CD14-positive monocyte (primary cell): ENCODE results near the gene ZNF563. TPM values are rescaled to one million over a fixed set of nuclear protein-coding genes. Genes with fewer than 3 reads are reported as not detected.

Experiments used
- DNase-seq, 3 donors: peaks; one replicate each; pipeline ENCODE4 v3.0.0-alpha.2; 2011 to 2022
- H2AFZ ChIP-seq: 2 replicates; pipeline ENCODE4 v1.6.0; 2012; ENCODE audit warnings: mild to moderate bottlenecking, low read depth, low read length, inconsistent platforms; ENCODE audit not compliant: insufficient read depth, poor library complexity, severe bottlenecking
- H3K27ac ChIP-seq, 2 donors: 1 replicate in 1 of 2; 2 replicates in 1 of 2; pipeline ENCODE4 v1.5.1; 2012 to 2013; ENCODE audit warnings: low read length in 2 of 2, control low read depth in 1 of 2, inconsistent platforms in 1 of 2, low read depth in 1 of 2, mild to moderate bottlenecking in 1 of 2
- H3K27me3 ChIP-seq, 2 donors: one replicate each; pipeline versions ENCODE4 v1.6.0 to v1.6.1; 2011 to 2013; ENCODE audit warnings: low read length in 2 of 2; ENCODE audit not compliant: control insufficient read depth in 2 of 2, insufficient read depth in 2 of 2
- H3K36me3 ChIP-seq, 2 donors: replicated peaks in 1 of 2; 1 replicate in 1 of 2; 2 replicates in 1 of 2; pipeline versions ENCODE4 v1.5.1 to v1.6.1; 2012 to 2013; ENCODE audit warnings: low read length in 2 of 2, control low read depth in 1 of 2, inconsistent platforms in 1 of 2, mild to moderate bottlenecking in 1 of 2; ENCODE audit not compliant: insufficient read depth in 2 of 2, control insufficient read depth in 1 of 2
- H3K4me1 ChIP-seq, 2 donors: 1 replicate in 1 of 2; 2 replicates in 1 of 2; pipeline versions ENCODE4 v1.5.1 to v1.6.1; 2012 to 2013; ENCODE audit warnings: low read length in 2 of 2, control low read depth in 1 of 2, inconsistent platforms in 1 of 2, mild to moderate bottlenecking in 1 of 2, moderate library complexity in 1 of 2; ENCODE audit not compliant: insufficient read depth in 2 of 2, control insufficient read depth in 1 of 2
- H3K4me2 ChIP-seq: replicated peaks from 2 replicates; pipeline ENCODE3; 2012; ENCODE audit warnings: low read length, moderate library complexity, mild to moderate bottlenecking; ENCODE audit not compliant: poor library complexity, severe bottlenecking; ENCODE audit errors: extremely low read depth
- H3K4me3 ChIP-seq, 3 experiments: fragments of 200-600 bp in 1 of 3; sonication (generic) in 1 of 3; replicated peaks in 1 of 3; 1 replicate in 2 of 3; 2 replicates in 1 of 3; pipeline ENCODE4 v1.5.1; 2011 to 2013; ENCODE audit warnings: low read length in 3 of 3, mild to moderate bottlenecking in 3 of 3, control low read depth in 2 of 3, low read depth in 2 of 3, inconsistent platforms in 1 of 3, moderate library complexity in 1 of 3
- H3K79me2 ChIP-seq: 2 replicates; pipeline ENCODE4 v1.6.0; 2012; ENCODE audit warnings: mild to moderate bottlenecking, control low read depth, inconsistent platforms, low read length, moderate library complexity; ENCODE audit not compliant: insufficient read depth
- H3K9ac ChIP-seq: 2 replicates; pipeline ENCODE4 v1.6.0; 2017; ENCODE audit warnings: low read length, mild to moderate bottlenecking; ENCODE audit not compliant: insufficient read depth, poor library complexity, severe bottlenecking
- H3K9me3 ChIP-seq, 2 donors: replicated peaks in 1 of 2; 1 replicate in 1 of 2; 2 replicates in 1 of 2; pipeline versions ENCODE4 v1.5.1 to v1.6.1; 2012 to 2013; ENCODE audit warnings: low read length in 2 of 2, control low read depth in 1 of 2; ENCODE audit not compliant: control insufficient read depth in 1 of 2, insufficient read depth in 1 of 2
- H4K20me1 ChIP-seq: 2 replicates; pipeline ENCODE4 v1.6.0; 2012; ENCODE audit warnings: mild to moderate bottlenecking, low read length, control low read depth, moderate library complexity; ENCODE audit not compliant: insufficient read depth
- H3K27ac Mint-ChIP-seq, 7 donors: one replicate each; pipeline ENCODE4 v1.8.0; 2020; ENCODE audit warnings: mild to moderate bottlenecking in 7 of 7, mixed read lengths in 7 of 7, moderate library complexity in 6 of 7, inconsistent platforms in 2 of 7
- H3K27me3 Mint-ChIP-seq, 3 donors: one replicate each; pipeline ENCODE4 v1.8.0; 2021 to 2022; ENCODE audit warnings: low read depth in 3 of 3, mild to moderate bottlenecking in 3 of 3, mixed read lengths in 3 of 3, moderate library complexity in 3 of 3, inconsistent platforms in 1 of 3
- H3K36me3 Mint-ChIP-seq, 2 donors: one replicate each; pipeline ENCODE4 v1.8.0; 2020; ENCODE audit warnings: mixed read lengths in 2 of 2, inconsistent platforms in 1 of 2, mild to moderate bottlenecking in 1 of 2
- H3K4me1 Mint-ChIP-seq: one replicate; pipeline ENCODE4 v1.8.0; 2020; ENCODE audit warnings: mild to moderate bottlenecking, mixed read lengths
- H3K4me3 Mint-ChIP-seq, 2 donors: one replicate each; pipeline ENCODE4 v1.8.0; 2020; ENCODE audit warnings: mild to moderate bottlenecking in 2 of 2, mixed read lengths in 2 of 2, moderate library complexity in 1 of 2
- H3K9me3 Mint-ChIP-seq, 7 donors: one replicate each; pipeline ENCODE4 v1.8.0; 2020 to 2022; ENCODE audit warnings: mixed read lengths in 7 of 7, mild to moderate bottlenecking in 6 of 7, moderate library complexity in 6 of 7, inconsistent platforms in 2 of 7
- WGBS: methylation state at CpG from one replicate; pipeline ENCODE4 v1.1.5; 2013; ENCODE audit warnings: missing lambda C conversion rate; ENCODE audit not compliant: insufficient coverage; 5-methylcytosine and 5-hydroxymethylcytosine counted together
- intact Hi-C, 2 donors: fragments of 100-400 bp; cut with micrococcal nuclease; formaldehyde crosslinking; loops; one replicate each; pipeline versions ENCODE4 v1.15.0 to v1.15.1; 2023
- polyA plus RNA-seq, 3 donors: library from polyadenylated mRNA; depleted of rRNA in 1 of 3; unstranded in 2 of 3; stranded (reverse) in 1 of 3; fragments of 300-500 nt in 2 of 3; fragments of >200 nt in 1 of 3; fragmentation: Illumina TruSeq in 2 of 3; gene quantifications; 1 replicate in 2 of 3; 2 replicates in 1 of 3; pipeline ENCODE4 v1.2.3, GENCODE V29; 2012 to 2021
- TF ChIP-seq, protein P1 (sequence below): fragments of 200-600 bp; IDR thresholded peaks from one replicate; pipeline ENCODE4 v1.8.0; 2022; ENCODE audit warnings: antibody characterized with exemption, mild to moderate bottlenecking

ZNF563 gene
- polyA plus RNA-seq, 3 donors = 0.09 to 0.99 (median 0.29) TPM

DNA sequence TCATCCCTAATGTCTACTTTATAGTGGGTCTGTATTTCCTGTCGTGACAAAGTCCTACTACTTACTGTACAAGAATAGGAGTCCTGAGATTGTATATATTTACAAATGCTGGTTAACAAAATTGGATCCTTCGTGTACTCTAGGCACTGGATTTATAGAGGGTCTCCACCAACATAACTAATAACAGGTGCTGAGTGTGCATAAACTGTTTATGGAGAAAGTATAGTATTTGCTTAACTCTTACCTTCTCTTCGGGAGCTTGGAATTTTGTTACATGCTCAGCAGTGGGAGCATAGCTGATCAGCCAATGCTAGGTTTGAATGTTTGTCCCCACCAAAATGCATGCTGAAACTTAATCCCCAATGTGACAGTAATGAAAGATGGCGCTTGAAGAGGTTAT, 19.9 kb upstream of the ZNF563 start:
- no CpG with 5 or more reads among the region's 4 CpGs for WGBS
- no peak overlapping the region for H3K9ac ChIP-seq
- TF ChIP-seq, protein P1, sequence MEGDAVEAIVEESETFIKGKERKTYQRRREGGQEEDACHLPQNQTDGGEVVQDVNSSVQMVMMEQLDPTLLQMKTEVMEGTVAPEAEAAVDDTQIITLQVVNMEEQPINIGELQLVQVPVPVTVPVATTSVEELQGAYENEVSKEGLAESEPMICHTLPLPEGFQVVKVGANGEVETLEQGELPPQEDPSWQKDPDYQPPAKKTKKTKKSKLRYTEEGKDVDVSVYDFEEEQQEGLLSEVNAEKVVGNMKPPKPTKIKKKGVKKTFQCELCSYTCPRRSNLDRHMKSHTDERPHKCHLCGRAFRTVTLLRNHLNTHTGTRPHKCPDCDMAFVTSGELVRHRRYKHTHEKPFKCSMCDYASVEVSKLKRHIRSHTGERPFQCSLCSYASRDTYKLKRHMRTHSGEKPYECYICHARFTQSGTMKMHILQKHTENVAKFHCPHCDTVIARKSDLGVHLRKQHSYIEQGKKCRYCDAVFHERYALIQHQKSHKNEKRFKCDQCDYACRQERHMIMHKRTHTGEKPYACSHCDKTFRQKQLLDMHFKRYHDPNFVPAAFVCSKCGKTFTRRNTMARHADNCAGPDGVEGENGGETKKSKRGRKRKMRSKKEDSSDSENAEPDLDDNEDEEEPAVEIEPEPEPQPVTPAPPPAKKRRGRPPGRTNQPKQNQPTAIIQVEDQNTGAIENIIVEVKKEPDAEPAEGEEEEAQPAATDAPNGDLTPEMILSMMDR = no peak
- peaks cover 53 to 90% of the 10 kb centered on the region in 2 donors for H3K9me3 ChIP-seq
- H3K27ac ChIP-seq = no peak overlapping the region
- no peak overlapping the region for H3K4me3 ChIP-seq
- Mint-ChIP-seq H3K27me3 (peaks cover 0 to 1% (median 0%) of the 10 kb centered on the region in 3 donors), H3K4me1 (no peaks in the 10 kb centered on the region), H3K4me3 (no peak overlapping the region), H3K27ac (no peak overlapping the region), H3K9me3 (peaks cover 37 to 89% (median 85%) of the 10 kb centered on the region in 7 donors), H3K36me3 (peaks cover 4 to 14% of the 10 kb centered on the region in 2 donors)
- no peak for DNase-seq
- H3K27me3 ChIP-seq = no peaks in the 10 kb centered on the region
- peaks cover 0 to 17% of the 10 kb centered on the region in 2 donors for H3K36me3 ChIP-seq
- H2AFZ ChIP-seq = no peak overlapping the region
- intact Hi-C loops = no loop called here
- no peak overlapping the region for H3K4me2 ChIP-seq
- no peaks in the 10 kb centered on the region for H4K20me1 ChIP-seq
- H3K79me2 ChIP-seq = no peaks in the 10 kb centered on the region
- no peaks in the 10 kb centered on the region for H3K4me1 ChIP-seq

DNA sequence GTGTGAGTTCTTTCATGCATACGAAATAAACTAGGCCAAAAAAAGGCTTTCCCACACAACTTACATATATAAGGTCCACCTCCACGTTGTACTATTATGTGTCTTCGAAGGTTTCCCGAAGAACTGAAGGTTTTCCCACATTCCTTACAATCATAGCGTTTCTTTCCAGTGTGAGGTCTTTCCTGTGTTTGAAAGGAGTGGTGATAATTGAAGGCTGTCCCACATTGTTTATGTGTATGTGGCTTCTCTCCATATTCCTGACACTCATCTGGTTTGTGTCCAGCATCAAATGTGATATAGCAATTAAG, 17.4 kb upstream of the ZNF563 start:
- WGBS = 100% methylated on average over 1 of the region's 5 CpGs
- H3K9ac ChIP-seq = no peak overlapping the region
- no peak overlapping the region for H2AFZ ChIP-seq
- no peak overlapping the region for H3K27ac ChIP-seq
- Mint-ChIP-seq H3K9me3 (peaks cover 42 to 87% (median 82%) of the 10 kb centered on the region in 7 donors), H3K4me1 (no peaks in the 10 kb centered on the region), H3K27ac (no peak overlapping the region), H3K36me3 (peaks cover 4 to 12% of the 10 kb centered on the region in 2 donors), H3K4me3 (no peak overlapping the region), H3K27me3 (no peaks in the 10 kb centered on the region)
- H3K27me3 ChIP-seq = no peaks in the 10 kb centered on the region
- TF ChIP-seq, protein P1 = no peak
- H3K4me1 ChIP-seq = no peaks in the 10 kb centered on the region
- no peaks in the 10 kb centered on the region for H4K20me1 ChIP-seq
- no peak for DNase-seq
- no peaks in the 10 kb centered on the region for H3K79me2 ChIP-seq
- intact Hi-C loops = no loop called here
- peaks cover 0 to 17% of the 10 kb centered on the region in 2 donors for H3K36me3 ChIP-seq
- H3K4me2 ChIP-seq = no peak overlapping the region
- peak overlapping the region in 1 of 3 experiments; percentile 38 for H3K4me3 ChIP-seq
- peaks cover 47 to 90% of the 10 kb centered on the region in 2 donors for H3K9me3 ChIP-seq
